Colon (tissue), 2 donors: ENCODE data around the gene MSRB3.
"Not testable (repeated sequence)": the region's sequence is repeated elsewhere in the genome, so short reads cannot be mapped to it uniquely, and the experiment has no call there.

Experiments used
- FAIRE-seq: peaks from 2 replicates; lab custom pipeline; 2012; peaks lifted over from hg19 to GRCh38; lab: Jason Lieb, UNC
- donor health status: control.
- donor health status: control.

MSRB3 gene

GRCh38 chr12:65458718-65459117, 180.2 kb downstream of the MSRB3 start:
- no peak for FAIRE-seq

DNA sequence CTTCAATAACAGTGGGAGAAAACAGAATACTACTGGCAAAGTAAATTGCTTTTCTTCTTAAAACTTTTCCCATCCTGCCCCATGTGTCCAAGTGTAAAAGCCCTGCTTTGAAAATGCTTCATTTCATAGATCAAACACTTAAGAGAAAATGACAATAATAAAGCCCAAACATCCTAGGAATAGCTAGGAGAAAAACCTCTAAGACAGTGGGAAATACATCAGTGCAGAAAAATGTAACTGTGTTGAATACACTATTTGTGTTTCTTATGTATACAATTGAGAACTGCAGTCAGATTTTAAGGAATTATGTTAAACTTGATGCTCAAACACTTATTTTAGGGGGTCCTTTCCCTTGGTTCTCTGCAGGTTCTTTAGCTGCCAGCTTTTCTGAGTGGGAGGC, 181.1 kb downstream of the MSRB3 start:
- FAIRE-seq, result no peak

- FAIRE-seq, result no peak
Measured at GRCh38 chr12:65460063-65460462, 181.6 kb downstream of the MSRB3 start.

GRCh38 chr12:65461017-65461416, 182.5 kb downstream of the MSRB3 start:
- FAIRE-seq, result no peak

DNA sequence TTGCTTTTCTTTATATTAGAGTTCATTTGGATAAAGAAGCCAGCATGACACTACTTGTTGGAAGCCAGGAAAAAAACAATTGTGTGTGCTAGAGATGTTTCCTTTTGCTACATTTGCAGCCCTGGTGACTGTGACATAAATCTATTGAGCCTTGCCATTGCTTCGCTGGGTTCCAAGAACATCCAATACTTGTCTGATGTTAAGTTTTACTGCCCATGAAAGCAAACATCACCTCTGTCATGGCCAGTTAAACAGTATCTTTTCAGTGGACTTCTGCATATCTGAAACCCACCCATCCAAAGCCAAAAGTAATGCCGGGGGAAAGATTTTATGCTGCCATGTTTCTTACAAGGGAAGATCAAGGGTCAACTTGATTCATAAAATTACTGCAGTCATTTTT, 184.0 kb downstream of the MSRB3 start:
- no peak for FAIRE-seq

GRCh38 chr12:65463082-65463481, 184.6 kb downstream of the MSRB3 start:
- FAIRE-seq, result no peak

DNA sequence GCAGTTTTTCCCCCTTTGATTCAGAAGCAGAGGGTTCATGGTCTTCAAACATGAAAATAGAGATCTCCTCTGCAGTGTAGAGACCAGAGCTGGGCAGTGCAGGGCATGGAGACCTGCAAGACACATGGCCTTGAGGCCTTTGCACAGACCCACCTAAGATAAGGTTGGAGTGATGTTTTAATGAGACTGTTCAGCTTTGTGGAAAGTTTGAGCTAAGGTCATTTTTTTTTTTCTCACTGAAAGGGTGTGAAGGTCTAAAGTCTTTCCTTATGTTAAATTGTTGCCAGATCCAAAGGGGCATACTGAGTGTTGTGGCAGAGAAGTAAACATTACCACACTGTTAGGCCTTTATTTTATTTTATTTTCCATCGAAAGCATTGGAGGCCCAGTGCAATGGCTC, 185.1 kb downstream of the MSRB3 start:
- FAIRE-seq, result no peak

- FAIRE-seq, result no peak
Measured at GRCh38 chr12:65464930-65465329, 186.4 kb downstream of the MSRB3 start.

- no peak for FAIRE-seq
Measured at GRCh38 chr12:65465766-65466547, 187.5 kb downstream of the MSRB3 start.

- FAIRE-seq, result no peak
Measured at GRCh38 chr12:65466911-65467310, 188.4 kb downstream of the MSRB3 start.

- no peak for FAIRE-seq
Measured at GRCh38 chr12:65470256-65470655, 191.8 kb downstream of the MSRB3 start.

DNA sequence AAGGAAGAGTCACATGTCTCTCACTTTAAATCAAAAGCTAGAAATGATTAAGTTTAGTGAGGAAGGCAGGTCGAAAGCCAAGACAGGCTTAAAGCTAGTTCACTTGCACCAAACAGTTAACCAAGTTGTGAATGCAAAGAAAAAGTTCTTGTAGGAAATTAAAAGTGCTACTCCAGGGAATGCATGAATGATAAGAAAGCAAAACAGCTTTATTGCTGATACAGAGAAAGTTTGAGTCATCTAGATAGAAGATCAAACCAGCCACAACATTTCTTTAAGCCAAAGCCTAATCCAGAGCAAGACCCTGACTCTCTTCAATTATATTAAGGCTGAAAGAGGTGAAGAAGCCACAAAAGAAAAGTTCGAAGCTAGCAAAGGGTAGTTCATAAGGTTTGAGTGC, 193.6 kb downstream of the MSRB3 start:
- FAIRE-seq, result no peak

DNA sequence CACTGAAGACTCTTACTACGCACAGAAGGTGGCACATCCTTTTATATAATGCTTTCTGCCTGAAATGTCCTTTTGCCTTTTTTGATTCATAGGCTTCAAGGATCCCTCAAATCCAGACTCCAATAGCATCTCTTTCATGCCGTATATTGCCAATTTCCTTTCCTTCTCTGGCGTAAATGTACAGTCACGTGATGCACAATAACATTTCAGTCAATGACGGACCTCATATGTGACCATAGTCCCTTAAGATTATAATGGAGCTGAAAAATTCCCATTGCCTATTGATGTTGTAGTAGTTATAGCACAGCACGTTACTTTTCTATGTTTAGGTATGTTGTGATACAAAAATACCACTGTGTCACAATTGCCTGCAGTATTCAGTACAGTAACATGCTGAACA, 196.3 kb downstream of the MSRB3 start:
- FAIRE-seq, result no peak

DNA sequence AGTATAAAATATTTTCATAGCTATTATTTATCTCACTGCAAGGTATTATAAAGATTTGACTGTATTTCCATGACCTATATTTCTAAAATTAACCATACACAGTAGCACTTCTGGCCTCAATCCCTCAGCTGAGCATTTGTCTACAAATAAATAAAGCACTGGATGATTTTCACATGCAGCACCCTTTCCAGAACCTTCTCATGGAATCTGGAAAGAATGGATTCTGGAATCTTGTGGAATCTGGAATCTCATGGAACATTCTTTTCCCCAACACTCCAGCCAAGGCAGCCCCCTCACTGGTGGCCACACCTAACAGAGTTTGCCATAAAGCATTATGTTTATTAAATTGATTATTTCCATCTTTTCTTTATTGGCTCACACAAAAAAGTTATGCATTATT, 199.2 kb downstream of the MSRB3 start:
- FAIRE-seq, result no peak

- FAIRE-seq, result not testable (repeated sequence)
Measured at GRCh38 chr12:65483891-65484516, 205.5 kb downstream of the MSRB3 start.

GRCh38 chr12:65488197-65488596, 209.7 kb downstream of the MSRB3 start:
- FAIRE-seq, result no peak

GRCh38 chr12:65490250-65490649, 211.8 kb downstream of the MSRB3 start:
- no peak for FAIRE-seq

- FAIRE-seq, result no peak
Measured at GRCh38 chr12:65492998-65493912, 214.8 kb downstream of the MSRB3 start.

DNA sequence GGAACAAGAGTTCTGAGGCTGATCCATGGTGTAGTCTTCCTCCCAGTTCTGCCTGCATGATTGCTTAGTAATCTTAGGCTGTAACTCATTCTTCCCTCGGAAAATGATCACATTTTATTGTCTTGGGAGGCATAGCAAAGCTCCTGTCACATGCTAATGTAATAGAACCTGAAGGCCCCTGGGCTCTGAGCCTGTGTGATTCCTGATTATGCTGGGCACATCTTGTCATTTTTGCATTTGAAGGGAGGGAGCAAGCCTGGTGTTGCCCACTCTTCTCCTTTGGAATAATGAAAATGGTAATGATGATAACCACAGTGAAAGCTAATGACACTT, 215.4 kb downstream of the MSRB3 start:
- FAIRE-seq, result no peak

- no peak for FAIRE-seq
Measured at GRCh38 chr12:65494537-65494936, 216.1 kb downstream of the MSRB3 start.

GRCh38 chr12:65495233-65495632, 216.8 kb downstream of the MSRB3 start:
- FAIRE-seq, result no peak

- FAIRE-seq, result no peak
Measured at GRCh38 chr12:65496617-65497016, 218.1 kb downstream of the MSRB3 start.

- FAIRE-seq, result no peak
Measured at GRCh38 chr12:65497660-65498059, 219.2 kb downstream of the MSRB3 start.
